PC-3 (cell line): ENCODE measurements around the gene AMZ1. TPM values are rescaled to one million over a fixed set of nuclear protein-coding genes. Genes with fewer than 3 reads are reported as not detected.

Experiments used
- ATAC-seq: fragments of 200-7000 bp; cut with Tn5 transposase; 2 replicates; pipeline ENCODE4 v1.9.1; 2020; ENCODE audit warnings: mild to moderate bottlenecking, moderate library complexity
- BruUV-seq: library from RNA; stranded (reverse); fragments of 400-500 nt; replicated peaks from 2 replicates; lab custom pipeline; 2021; lab: Mats Ljungman, UMichigan
- CTCF ChIA-PET: fragments of 300-600 bp; sonication (Branson Sonifier 250); formaldehyde crosslinking; loops from one replicate; lab custom pipeline; 2022; ENCODE audit warnings: antibody characterized with exemption; lab: Charles Lee
- POLR2A ChIA-PET: fragments of 300-600 bp; sonication (Branson Sonifier 250); formaldehyde crosslinking; loops from one replicate; lab custom pipeline; 2022; ENCODE audit warnings: antibody characterized with exemption; ENCODE audit not compliant: unreplicated experiment; lab: Charles Lee
- DNase-seq: peaks from one replicate; pipeline ENCODE4 v3.0.0-alpha.2; 2015
- H2AFZ ChIP-seq: fragments of 300-600 bp; sonication (generic); 2 replicates; pipeline ENCODE4 v1.6.0; 2016; ENCODE audit warnings: antibody characterized with exemption, low read length
- H3F3A ChIP-seq: fragments of 300-600 bp; sonication (generic); one replicate; pipeline ENCODE4 v1.6.0; 2017; ENCODE audit warnings: antibody characterized with exemption, low read length, control low read depth, mild to moderate bottlenecking; ENCODE audit not compliant: unreplicated experiment
- H3K27ac ChIP-seq: fragments of 300-600 bp; sonication (generic); 2 replicates; pipeline ENCODE4 v1.5.1; 2016; ENCODE audit warnings: mild to moderate bottlenecking, low read length
- H3K27me3 ChIP-seq: fragments of 300-600 bp; sonication (generic); 2 replicates; pipeline ENCODE4 v1.6.1; 2016; ENCODE audit warnings: low read length, mixed read lengths
- H3K36me3 ChIP-seq: fragments of 300-600 bp; sonication (generic); 2 replicates; pipeline ENCODE4 v1.6.1; 2016; ENCODE audit warnings: low read depth, mixed run types, low read length, mixed read lengths
- H3K4me1 ChIP-seq: fragments of 300-600 bp; sonication (generic); 2 replicates; pipeline ENCODE4 v1.5.1; 2016; ENCODE audit warnings: low read length; ENCODE audit not compliant: insufficient read depth
- H3K4me2 ChIP-seq: fragments of 300-600 bp; sonication (generic); 2 replicates; pipeline ENCODE4 v1.6.0; 2016; ENCODE audit warnings: low read length
- H3K4me3 ChIP-seq: fragments of 300-600 bp; sonication (generic); 2 replicates; pipeline ENCODE4 v1.5.1; 2016; ENCODE audit warnings: mild to moderate bottlenecking, low read length, mixed read lengths
- H3K79me2 ChIP-seq: fragments of 300-600 bp; sonication (generic); 2 replicates; pipeline ENCODE4 v1.6.1; 2017; ENCODE audit warnings: low read length, mixed read lengths
- H3K9ac ChIP-seq: fragments of 300-600 bp; sonication (generic); 2 replicates; pipeline ENCODE4 v1.6.0; 2016; ENCODE audit warnings: mild to moderate bottlenecking, low read length
- H3K9me2 ChIP-seq: fragments of 300-600 bp; sonication (generic); replicated peaks from 2 replicates; pipeline ENCODE4 v1.6.1; 2016; ENCODE audit warnings: mixed run types, low read length, mixed read lengths
- H3K9me3 ChIP-seq: fragments of 300-600 bp; sonication (generic); 2 replicates; pipeline ENCODE4 v1.6.1; 2016; ENCODE audit warnings: low read length, mixed read lengths
- H4K20me1 ChIP-seq: fragments of 300-600 bp; sonication (generic); 2 replicates; pipeline ENCODE4 v1.6.1; 2016; ENCODE audit warnings: low read length, mixed read lengths
- CTCF ChIP-seq: fragments of 300-600 bp; sonication (generic); conservative IDR thresholded peaks from 2 replicates; pipeline ENCODE4 v1.5.1; 2017; ENCODE audit warnings: antibody characterized with exemption, low read depth, mild to moderate bottlenecking, low read length
- EZH2 ChIP-seq: fragments of 300-600 bp; sonication (generic); IDR thresholded peaks from one replicate; pipeline ENCODE4 v1.6.1; 2017; ENCODE audit warnings: antibody characterized with exemption, mild to moderate bottlenecking, low read length; ENCODE audit not compliant: unreplicated experiment
- EZH2phosphoT487 ChIP-seq: fragments of 300-600 bp; sonication (generic); IDR thresholded peaks from 2 replicates; pipeline ENCODE4 v1.6.1; 2018; ENCODE audit warnings: mild to moderate bottlenecking, antibody characterized with exemption, low read length, borderline replicate concordance
- intact Hi-C: fragments of 100-400 bp; cut with micrococcal nuclease; formaldehyde crosslinking; loops from 2 replicates; pipeline ENCODE4 v1.9.0; 2023
- total RNA-seq: library from RNA; depleted of rRNA; stranded (reverse); fragments of >200 nt; gene quantifications from 2 replicates; pipeline ENCODE4 v1.2.3, GENCODE V29; 2014

The AMZ1 gene
- total RNA-seq, 1 experiment from 2014 or later, result not detected

- Histone ChIP-seq H3K4me3 (no peak overlapping the region), H3K79me2 (no peaks in the 10 kb centered on the region), H3K4me2 (peak overlapping the region; percentile 44; the same call in 1 of the 2 replicates), H4K20me1 (no peaks in the 10 kb centered on the region), H3K9me2 (no peaks in the 10 kb centered on the region), H3K9me3 (no peaks in the 10 kb centered on the region), H3K27me3 (no peaks in the 10 kb centered on the region), H3K4me1 (no peaks in the 10 kb centered on the region), H3K36me3 (no peaks in the 10 kb centered on the region), H3K27ac (no peak overlapping the region), H3K9ac (no peak overlapping the region), H3F3A (no peaks in the 10 kb centered on the region), H2AFZ (no peak overlapping the region)
- ChIA-PET POLR2A (no interaction called here), CTCF (interaction anchor here (1.1 kb wide), 1 partner anchor 247 kb away, joined by 3 read pairs; no protein-coding TSS in a partner anchor)
- TF ChIP-seq CTCF, result no peak
- no peak for TF ChIP-seq EZH2phosphoT487
- no peak for TF ChIP-seq EZH2
- BruUV-seq, result no TSS peak
- intact Hi-C loops, result no loop called here
- DNase-seq (peak; percentile 17), ATAC-seq (peak; percentile 44)
Measured at GRCh38 chr7:2698581-2699288, 10.7 kb downstream of the AMZ1 start.

- no peak for TF ChIP-seq CTCF
- TF ChIP-seq EZH2, result no peak
- no peak for TF ChIP-seq EZH2phosphoT487
- intact Hi-C loops, result no loop called here
- no peaks in the 10 kb centered on the region for H3K9me3 ChIP-seq
- no peaks in the 10 kb centered on the region for H4K20me1 ChIP-seq
- no peaks in the 10 kb centered on the region for H3K4me1 ChIP-seq
- H3K79me2 ChIP-seq, result no peaks in the 10 kb centered on the region
- no peaks in the 10 kb centered on the region for H3K36me3 ChIP-seq
- CTCF ChIA-PET, result interaction anchor here (0.6 to 1.1 kb wide), 2 partner anchors 18 to 248 kb away, joined by 3 to 9 read pairs; no protein-coding TSS in a partner anchor
- no peak overlapping the region for H3K4me3 ChIP-seq
- ATAC-seq (no peak; the same call in 1 of the 2 replicates), DNase-seq (no peak)
- H3K9me2 ChIP-seq, result no peaks in the 10 kb centered on the region
- H3K4me2 ChIP-seq, result peak overlapping the region; percentile 44; the same call in 1 of the 2 replicates
- H3K27ac ChIP-seq, result no peak overlapping the region
- H2AFZ ChIP-seq, result no peak overlapping the region
- no TSS peak for BruUV-seq
- POLR2A ChIA-PET, result no interaction called here
- no peaks in the 10 kb centered on the region for H3K27me3 ChIP-seq
- no peak overlapping the region for H3K9ac ChIP-seq
- H3F3A ChIP-seq, result no peaks in the 10 kb centered on the region
Measured at GRCh38 chr7:2699289-2699620, 11.3 kb downstream of the AMZ1 start.

- CTCF ChIA-PET, result no interaction called here
- DNase-seq (no peak), ATAC-seq (no peak)
- no TSS peak for BruUV-seq
- Histone ChIP-seq H2AFZ (no peak overlapping the region), H3K4me1 (no peaks in the 10 kb centered on the region), H4K20me1 (no peaks in the 10 kb centered on the region), H3K4me2 (no peak overlapping the region), H3K79me2 (no peaks in the 10 kb centered on the region), H3K9me3 (no peaks in the 10 kb centered on the region), H3K27me3 (no peaks in the 10 kb centered on the region), H3K9ac (no peak overlapping the region), H3K4me3 (no peak overlapping the region), H3K27ac (no peak overlapping the region), H3K9me2 (no peaks in the 10 kb centered on the region), H3K36me3 (no peaks in the 10 kb centered on the region), H3F3A (no peaks in the 10 kb centered on the region)
- POLR2A ChIA-PET, result no interaction called here
- TF ChIP-seq EZH2, result no peak
- no peak for TF ChIP-seq CTCF
- TF ChIP-seq EZH2phosphoT487, result no peak
- intact Hi-C loops, result no loop called here
Measured at GRCh38 chr7:2700141-2700850, 12.3 kb downstream of the AMZ1 start.
